ENCODE data around the gene SOCS4.

Gene SOCS4

DNA sequence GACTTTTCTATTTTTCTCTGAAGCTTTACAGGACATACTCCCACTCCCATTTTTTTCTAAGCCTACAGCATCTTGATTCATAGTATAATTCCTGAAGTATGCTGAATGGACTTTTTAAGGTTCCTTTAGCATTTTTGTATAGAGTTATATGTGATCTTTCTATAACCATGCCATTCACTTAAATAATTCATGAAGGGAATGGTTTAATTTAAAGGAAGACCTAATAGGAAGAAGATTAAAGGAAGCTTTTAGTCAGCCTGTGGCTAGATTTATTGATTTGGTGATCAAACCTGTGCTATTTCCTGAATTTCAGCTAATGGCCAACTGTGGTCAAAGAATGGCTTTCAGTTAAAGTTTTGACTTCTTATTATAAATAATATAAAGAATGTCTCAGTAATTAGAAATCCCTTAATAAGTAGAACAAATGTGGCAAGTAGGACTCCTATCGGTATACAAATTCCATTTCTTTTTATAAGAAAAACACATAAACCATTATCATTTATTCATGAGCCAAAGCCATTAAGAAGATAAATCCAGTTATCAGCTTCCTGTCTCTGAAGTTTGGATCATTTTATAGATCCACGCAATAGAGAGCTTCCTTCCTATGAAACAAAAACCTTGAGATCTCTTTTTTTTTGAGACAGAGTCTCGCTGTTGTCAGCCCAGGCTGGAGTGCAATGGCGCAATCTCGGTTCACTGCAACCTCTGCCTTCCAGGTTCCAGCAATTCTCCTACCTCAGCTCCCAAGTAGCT is 20.4 kb downstream of the SOCS4 start:
- Histone ChIP-seq H3K36me3 (peaks cover 26 to 45% (median 29%) of the 10 kb centered on the region in 11 experiments), H3K4me2 (no peak overlapping the region), H3K27ac (no peak overlapping the region), H3K9ac (no peak overlapping the region), H4K20me1 (peaks cover 3 to 21% (median 5%) of the 10 kb centered on the region in 11 experiments; a peak in 18 of 22 replicates), H3K9me3 (replicated peaks in 1 of 11) (no peaks in the 10 kb centered on the region), H3K4me1 (peaks cover 8 to 20% (median 11%) of the 10 kb centered on the region in 10 experiments; a peak in 19 of 20 replicates), H3K27me3 (no peaks in the 10 kb centered on the region), H3K4me3 (no peak overlapping the region)
- TF ChIP-seq Cebpa-rat (IDR thresholded peaks at IDR 0.05) = peak in 1 of 11 experiments; percentile 41; a peak in 1 of 22 replicates

DNA sequence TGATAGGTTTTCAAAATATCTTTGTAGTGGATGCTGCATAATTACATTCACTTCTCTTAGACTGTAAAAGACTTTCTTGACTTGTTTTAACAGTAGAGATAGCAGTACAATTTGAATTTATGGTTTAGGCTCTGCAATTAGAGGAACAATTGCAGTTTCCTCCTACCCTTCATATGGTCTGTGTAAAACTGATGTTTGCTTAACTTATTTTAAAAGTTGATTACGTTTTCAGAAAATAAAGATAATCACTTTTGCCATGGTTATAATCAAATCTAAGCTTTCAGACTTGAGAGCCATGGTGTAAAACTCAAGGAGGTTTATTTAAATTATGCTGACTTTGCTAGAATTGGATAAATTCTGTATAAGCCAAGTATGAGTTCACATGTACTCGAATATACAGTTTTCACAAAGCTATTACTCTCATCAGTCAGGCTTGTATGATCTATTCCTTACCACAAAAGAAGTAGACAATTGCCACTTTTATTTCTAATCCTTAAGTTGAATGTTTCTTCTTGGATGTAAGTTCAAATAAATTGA is 21.9 kb downstream of the SOCS4 start:
- peaks cover 17 to 37% (median 26%) of the 10 kb centered on the region in 11 experiments for H3K36me3 ChIP-seq
- peaks cover 10 to 23% (median 20%) of the 10 kb centered on the region in 11 experiments; a peak in 20 of 22 replicates for H4K20me1 ChIP-seq
- H3K4me1 ChIP-seq = peaks cover 19 to 35% (median 23%) of the 10 kb centered on the region in 10 experiments
- H3K9me3 ChIP-seq (replicated peaks in 1 of 11) = no peaks in the 10 kb centered on the region
- no peak overlapping the region for H3K9ac ChIP-seq
- no peaks in the 10 kb centered on the region for H3K27me3 ChIP-seq
- H3K4me3 ChIP-seq = no peak overlapping the region
- H3K27ac ChIP-seq = no peak overlapping the region
- TF ChIP-seq Cebpa-rat (IDR thresholded peaks at IDR 0.05) = no peak
- no peak overlapping the region for H3K4me2 ChIP-seq

DNA sequence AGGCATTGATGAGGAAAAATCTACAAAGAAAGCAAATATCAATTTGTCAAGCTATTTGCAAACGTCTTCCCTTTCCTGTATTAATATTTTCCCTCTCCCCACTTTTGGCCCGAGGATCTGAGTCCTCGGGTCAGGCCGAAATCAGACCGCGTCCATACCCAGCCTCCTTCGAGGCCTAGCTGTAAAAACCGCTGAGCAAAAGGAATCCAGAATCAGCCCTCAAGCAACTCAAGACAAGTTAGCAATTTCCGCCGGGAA is 24.1 kb downstream of the SOCS4 start:
- no peaks in the 10 kb centered on the region for H3K27me3 ChIP-seq
- TF ChIP-seq Cebpa-rat (IDR thresholded peaks at IDR 0.05) = no peak
- peak overlapping the region; percentile 95 to 100 (median 99) for H3K9ac ChIP-seq
- H4K20me1 ChIP-seq = peaks cover 28 to 43% (median 41%) of the 10 kb centered on the region in 11 experiments
- H3K4me1 ChIP-seq = peaks cover 19 to 52% (median 25%) of the 10 kb centered on the region in 10 experiments
- H3K4me2 ChIP-seq = peak overlapping the region; percentile 51 to 97 (median 83)
- H3K27ac ChIP-seq = peak overlapping the region; percentile 96 to 100 (median 99)
- H3K9me3 ChIP-seq (replicated peaks in 1 of 11) = no peaks in the 10 kb centered on the region
- H3K4me3 ChIP-seq = peak overlapping the region; percentile 86 to 97 (median 94)
- peaks cover 19 to 42% (median 32%) of the 10 kb centered on the region in 11 experiments for H3K36me3 ChIP-seq

DNA sequence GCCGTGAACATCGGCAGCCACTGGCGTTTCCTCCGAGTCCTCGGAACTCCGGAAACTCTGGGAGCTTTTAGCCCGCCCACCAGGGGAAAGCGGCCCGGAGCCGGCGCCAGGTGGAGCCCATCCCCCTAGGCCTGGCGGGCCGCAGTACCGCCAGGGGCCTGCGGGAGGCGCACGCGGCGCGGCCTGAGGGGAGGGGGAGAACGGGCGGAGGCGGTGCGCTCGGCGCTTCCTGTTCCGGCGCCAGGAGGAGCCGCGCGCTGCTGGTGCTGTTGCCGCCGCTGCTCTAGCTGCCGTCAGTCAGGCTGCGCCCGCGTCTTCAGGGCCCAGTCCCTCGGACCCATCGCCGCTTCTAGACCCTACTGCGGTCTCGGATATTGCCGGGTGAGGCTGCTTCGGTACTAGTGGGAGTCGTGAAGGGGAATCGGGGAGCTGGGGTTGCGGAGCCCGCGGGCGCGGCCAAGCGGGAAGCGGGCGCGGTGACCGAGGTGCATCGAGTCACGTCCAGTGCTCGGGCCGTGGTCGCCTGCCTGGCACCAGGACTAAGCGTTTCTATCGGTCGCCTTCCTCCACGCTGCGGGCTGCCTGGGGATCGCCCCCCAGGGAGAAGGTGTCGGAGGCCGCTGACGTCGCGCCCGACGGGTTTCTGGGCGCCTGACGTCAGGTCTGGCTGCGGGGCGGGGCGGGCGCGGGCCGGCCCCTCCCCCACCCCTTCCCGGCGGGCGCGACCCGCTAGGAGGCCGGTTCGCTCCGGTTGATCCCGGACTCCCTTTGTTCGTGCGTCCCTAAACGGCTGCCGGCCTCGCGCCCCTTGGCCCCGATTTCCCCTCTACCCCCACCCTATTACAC is 24.6 kb downstream of the SOCS4 start, which contains the start of gene MAPK1IP1L:
Gene MAPK1IP1L (plus strand): TSS at position 225 of the 846 bp plus-strand sequence. CDS start 10,037 bp downstream, outside the sequence.
- Histone ChIP-seq H3K9ac (peak within 1 kb of the TSS; percentile 95 to 100 (median 99)), H3K27me3 (no peaks in the 10 kb centered on the region), H4K20me1 (peaks cover 33 to 48% (median 47%) of the 10 kb centered on the region in 11 experiments), H3K27ac (peak within 1 kb of the TSS; percentile 96 to 100 (median 99)), H3K4me1 (peaks cover 19 to 52% (median 25%) of the 10 kb centered on the region in 10 experiments), H3K4me2 (peak within 1 kb of the TSS; percentile 80 to 99 (median 88)), H3K4me3 (peak within 1 kb of the TSS; percentile 86 to 97 (median 94)), H3K9me3 (replicated peaks in 1 of 11) (no peaks in the 10 kb centered on the region), H3K36me3 (peaks cover 19 to 47% (median 38%) of the 10 kb centered on the region in 11 experiments)
- TF ChIP-seq Cebpa-rat (IDR thresholded peaks at IDR 0.05) = no peak

DNA sequence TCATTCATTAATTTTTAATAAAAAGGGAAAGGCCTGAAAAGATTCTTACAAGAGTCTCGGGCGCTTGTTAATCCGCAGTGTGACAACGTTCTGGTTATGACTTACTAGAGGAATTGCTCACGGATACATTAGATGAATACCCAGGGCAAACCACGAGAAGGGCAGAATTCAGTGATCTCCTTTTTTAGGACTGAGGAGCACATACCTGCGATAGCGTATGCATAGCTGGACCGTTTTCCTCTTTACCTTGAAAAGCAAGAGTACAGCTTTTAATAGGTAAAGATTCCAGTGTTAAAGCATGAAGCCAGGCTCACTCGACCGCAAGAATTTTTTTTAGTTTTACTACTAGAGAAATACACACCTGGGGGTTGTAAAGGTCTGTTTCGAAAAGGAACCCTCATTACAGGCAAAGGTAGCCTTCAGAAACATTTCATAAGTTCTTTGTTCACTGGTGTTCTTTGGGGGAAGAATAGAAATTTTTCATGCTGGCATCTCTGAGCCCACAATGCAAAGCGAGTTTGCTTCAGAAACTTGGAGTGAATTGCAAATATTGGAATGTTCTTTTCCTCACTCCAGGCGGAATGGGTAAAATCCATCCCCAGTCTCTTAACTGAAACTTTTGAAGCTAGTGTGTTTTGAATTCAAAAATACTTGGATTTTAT is 25.4 kb downstream of the SOCS4 start:
- H3K4me1 ChIP-seq = peaks cover 19 to 52% (median 25%) of the 10 kb centered on the region in 10 experiments
- peaks cover 41 to 56% (median 54%) of the 10 kb centered on the region in 11 experiments for H4K20me1 ChIP-seq
- no peaks in the 10 kb centered on the region for H3K9me3 ChIP-seq (replicated peaks in 1 of 11)
- H3K36me3 ChIP-seq = peaks cover 21 to 49% (median 45%) of the 10 kb centered on the region in 11 experiments
- peak overlapping the region; percentile 95 to 100 (median 99) for H3K9ac ChIP-seq
- H3K27me3 ChIP-seq = no peaks in the 10 kb centered on the region
- peak overlapping the region; percentile 86 to 97 (median 94) for H3K4me3 ChIP-seq
- TF ChIP-seq Cebpa-rat (IDR thresholded peaks at IDR 0.05) = no peak
- peak overlapping the region; percentile 80 to 99 (median 88) for H3K4me2 ChIP-seq
- H3K27ac ChIP-seq = peak overlapping the region; percentile 96 to 100 (median 99)

DNA sequence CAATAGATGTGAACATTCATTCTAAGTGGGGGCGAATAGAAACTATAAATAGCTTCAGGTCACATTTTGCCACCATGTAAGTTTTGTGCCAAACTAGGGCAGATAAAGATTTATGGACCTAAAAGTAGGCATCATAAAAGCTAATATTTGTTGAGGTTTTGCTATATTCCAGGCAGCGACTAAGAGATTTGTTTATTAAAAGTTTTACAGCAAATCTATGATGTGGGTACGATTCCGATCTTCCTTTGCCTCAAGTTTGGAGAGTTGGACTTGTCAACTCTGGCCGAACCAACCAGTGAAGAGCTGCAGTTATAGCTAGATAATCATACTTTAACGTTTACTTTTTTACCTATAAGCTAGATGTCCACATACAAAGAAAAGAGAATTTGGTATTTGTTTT is 26.0 kb downstream of the SOCS4 start:
- Histone ChIP-seq H3K4me3 (peak overlapping the region; percentile 86 to 97 (median 94)), H3K27ac (peak overlapping the region in 7 of 11 experiments; percentile 96 to 100 (median 99); a peak in 10 of 22 replicates), H3K9ac (peak overlapping the region; percentile 95 to 100 (median 99); a peak in 21 of 22 replicates), H4K20me1 (peaks cover 47 to 62% (median 60%) of the 10 kb centered on the region in 11 experiments), H3K4me2 (peak overlapping the region; percentile 80 to 99 (median 88)), H3K9me3 (replicated peaks in 1 of 11) (no peaks in the 10 kb centered on the region), H3K27me3 (no peaks in the 10 kb centered on the region), H3K36me3 (peaks cover 27 to 55% (median 51%) of the 10 kb centered on the region in 11 experiments), H3K4me1 (peaks cover 19 to 52% (median 25%) of the 10 kb centered on the region in 10 experiments)
- TF ChIP-seq Cebpa-rat (IDR thresholded peaks at IDR 0.05) = no peak

DNA sequence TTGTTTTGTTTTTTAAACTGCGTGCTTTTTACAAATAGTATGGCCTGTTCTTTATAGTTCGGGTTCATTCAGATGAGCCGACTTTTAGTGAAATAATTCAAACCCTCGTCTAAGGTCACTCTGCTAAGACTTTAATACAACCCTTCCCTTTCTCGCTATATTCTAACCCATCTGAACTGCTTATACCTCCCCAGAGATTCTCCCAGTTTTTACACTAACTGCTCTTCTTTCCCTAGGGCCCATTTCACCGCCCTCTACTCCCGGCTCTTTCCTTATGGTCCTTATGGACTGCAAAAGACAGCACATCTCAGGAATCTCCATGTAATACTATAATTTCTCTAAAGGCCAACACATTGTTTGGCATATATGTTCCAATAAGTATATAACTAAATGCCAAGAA is 26.5 kb downstream of the SOCS4 start:
- H3K27ac ChIP-seq = no peak overlapping the region

DNA sequence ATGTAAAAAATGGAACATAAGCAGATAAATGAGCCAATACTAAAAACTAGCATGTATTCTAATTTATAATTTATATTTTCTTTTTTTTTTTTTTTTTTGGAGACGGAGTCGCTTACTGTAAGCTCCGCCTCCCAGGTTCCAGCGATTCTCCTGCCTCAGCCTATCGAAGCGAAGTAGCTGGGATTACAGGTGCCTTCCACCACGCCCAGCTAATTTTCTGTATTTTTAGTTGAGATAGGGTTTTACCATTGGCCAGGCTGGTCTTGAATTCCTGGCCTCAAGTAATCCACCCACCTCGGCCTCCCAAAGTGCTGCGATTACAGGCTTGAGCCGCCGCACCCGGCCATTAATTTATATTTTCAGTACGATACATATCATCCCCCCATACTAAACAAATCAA is 27.1 kb downstream of the SOCS4 start:
- peaks cover 34 to 65% (median 61%) of the 10 kb centered on the region in 11 experiments for H3K36me3 ChIP-seq
- H3K27me3 ChIP-seq = no peaks in the 10 kb centered on the region
- H3K27ac ChIP-seq = no peak overlapping the region
- no peak overlapping the region for H3K4me3 ChIP-seq
- no peak overlapping the region for H3K9ac ChIP-seq
- peaks cover 56 to 73% (median 71%) of the 10 kb centered on the region in 11 experiments for H4K20me1 ChIP-seq
- peaks cover 19 to 52% (median 25%) of the 10 kb centered on the region in 10 experiments for H3K4me1 ChIP-seq
- H3K9me3 ChIP-seq (replicated peaks in 1 of 11) = no peaks in the 10 kb centered on the region
- TF ChIP-seq Cebpa-rat (IDR thresholded peaks at IDR 0.05) = no peak
- peak overlapping the region in 8 of 11 experiments; percentile 23 to 99 (median 84); a peak in 9 of 22 replicates for H3K4me2 ChIP-seq

More for the DNA sequence above, 26.5 kb downstream of the SOCS4 start:
- Histone ChIP-seq H3K4me3 (peak overlapping the region in 6 of 10 experiments; percentile 86 to 97 (median 92); a peak in 8 of 20 replicates), H3K27me3 (no peaks in the 10 kb centered on the region), H3K36me3 (peaks cover 32 to 59% (median 55%) of the 10 kb centered on the region in 11 experiments), H4K20me1 (peaks cover 51 to 67% (median 65%) of the 10 kb centered on the region in 11 experiments), H3K4me2 (peak overlapping the region; percentile 80 to 99 (median 88)), H3K9me3 (replicated peaks in 1 of 11) (no peaks in the 10 kb centered on the region), H3K4me1 (peaks cover 19 to 52% (median 25%) of the 10 kb centered on the region in 10 experiments), H3K9ac (peak overlapping the region in 4 of 11 experiments; percentile 95 to 100 (median 100); a peak in 5 of 22 replicates)
- TF ChIP-seq Cebpa-rat (IDR thresholded peaks at IDR 0.05) = no peak

Data from BLaER1 treated with 17β-estradiol and CSF1 and Interleukin-3, amounts not matched to agents 10 nM and 100 nM (cell line).